WTC11 (cell line): ENCODE results near the gene TCF21.

ENCODE experiments used
- JUN ChIP-seq: sonication (generic); formaldehyde crosslinking; IDR thresholded peaks from 2 replicates; pipeline ENCODE4 v1.8.0; 2023; ENCODE audit warnings: mild to moderate bottlenecking, missing genetic modification reagents
- KAT7 ChIP-seq: sonication (generic); formaldehyde crosslinking; IDR thresholded peaks from 2 replicates; pipeline ENCODE4 v1.8.1; 2023; ENCODE audit warnings: missing genetic modification reagents, mild to moderate bottlenecking, borderline replicate concordance
- NFATC4 ChIP-seq: fragments of 250-450 bp; sonication (Bioruptor Pico); IDR thresholded peaks from 2 replicates; pipeline ENCODE4 v1.9.0; 2021; ENCODE audit warnings: mild to moderate bottlenecking
- ZNF121 ChIP-seq: sonication (generic); formaldehyde crosslinking; IDR thresholded peaks from 2 replicates; pipeline ENCODE4 v1.8.0; 2023; ENCODE audit warnings: missing genetic modification reagents
- TF ChIP-seq, protein P1 (sequence below): sonication (generic); formaldehyde crosslinking; IDR thresholded peaks from 2 replicates; pipeline ENCODE4 v1.8.0; 2022; ENCODE audit warnings: mild to moderate bottlenecking, missing genetic modification reagents
- TF ChIP-seq, protein P2 (sequence below): fragments of 200-600 bp; IDR thresholded peaks from 2 replicates; pipeline ENCODE4 v1.8.0; 2022; ENCODE audit warnings: antibody characterized with exemption
- TF ChIP-seq, protein P3 (sequence below): sonication (generic); formaldehyde crosslinking; IDR thresholded peaks from 2 replicates; pipeline ENCODE4 v1.8.0; 2022; ENCODE audit warnings: missing genetic modification reagents
- TF ChIP-seq, protein P4 (sequence below): sonication (generic); formaldehyde crosslinking; IDR thresholded peaks from 2 replicates; pipeline ENCODE4 v1.8.1; 2023; ENCODE audit warnings: mild to moderate bottlenecking, missing genetic modification reagents, moderate library complexity
- TF ChIP-seq, protein P5 (sequence below): sonication (generic); formaldehyde crosslinking; IDR thresholded peaks from 2 replicates; pipeline ENCODE4 v1.8.1; 2022; ENCODE audit warnings: low read depth, mild to moderate bottlenecking, moderate library complexity, missing genetic modification reagents, borderline replicate concordance

DNA sequence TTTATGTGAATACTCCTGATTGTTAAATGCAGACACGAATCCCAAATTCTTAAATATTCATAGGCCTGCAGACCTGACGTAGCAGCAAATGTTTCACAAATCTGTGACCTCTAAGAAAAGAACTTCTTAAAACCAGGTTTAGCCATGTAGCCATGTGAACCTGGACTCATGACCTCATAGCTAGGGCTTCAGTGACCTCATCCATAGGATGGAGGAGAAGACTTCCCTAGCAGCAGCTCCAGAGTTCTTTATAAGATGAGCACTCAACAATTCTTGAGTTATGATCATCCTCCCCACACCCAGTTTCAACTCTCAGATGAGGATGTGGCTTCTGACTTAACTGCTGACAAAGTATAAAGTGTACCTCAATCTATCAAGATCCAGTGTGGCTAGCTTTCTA is 45.8 kb upstream of the TCF21 start:
- no peak for TF ChIP-seq KAT7 (CRISPR knock-in tag)
- TF ChIP-seq, protein P1, sequence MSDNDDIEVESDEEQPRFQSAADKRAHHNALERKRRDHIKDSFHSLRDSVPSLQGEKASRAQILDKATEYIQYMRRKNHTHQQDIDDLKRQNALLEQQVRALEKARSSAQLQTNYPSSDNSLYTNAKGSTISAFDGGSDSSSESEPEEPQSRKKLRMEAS, result no peak
- TF ChIP-seq JUN (CRISPR knock-in tag), result no peak
- TF ChIP-seq, protein P2, sequence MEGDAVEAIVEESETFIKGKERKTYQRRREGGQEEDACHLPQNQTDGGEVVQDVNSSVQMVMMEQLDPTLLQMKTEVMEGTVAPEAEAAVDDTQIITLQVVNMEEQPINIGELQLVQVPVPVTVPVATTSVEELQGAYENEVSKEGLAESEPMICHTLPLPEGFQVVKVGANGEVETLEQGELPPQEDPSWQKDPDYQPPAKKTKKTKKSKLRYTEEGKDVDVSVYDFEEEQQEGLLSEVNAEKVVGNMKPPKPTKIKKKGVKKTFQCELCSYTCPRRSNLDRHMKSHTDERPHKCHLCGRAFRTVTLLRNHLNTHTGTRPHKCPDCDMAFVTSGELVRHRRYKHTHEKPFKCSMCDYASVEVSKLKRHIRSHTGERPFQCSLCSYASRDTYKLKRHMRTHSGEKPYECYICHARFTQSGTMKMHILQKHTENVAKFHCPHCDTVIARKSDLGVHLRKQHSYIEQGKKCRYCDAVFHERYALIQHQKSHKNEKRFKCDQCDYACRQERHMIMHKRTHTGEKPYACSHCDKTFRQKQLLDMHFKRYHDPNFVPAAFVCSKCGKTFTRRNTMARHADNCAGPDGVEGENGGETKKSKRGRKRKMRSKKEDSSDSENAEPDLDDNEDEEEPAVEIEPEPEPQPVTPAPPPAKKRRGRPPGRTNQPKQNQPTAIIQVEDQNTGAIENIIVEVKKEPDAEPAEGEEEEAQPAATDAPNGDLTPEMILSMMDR, result no peak
- TF ChIP-seq ZNF121 (CRISPR knock-in tag), result no peak
- TF ChIP-seq NFATC4, result no peak
- TF ChIP-seq, protein P3, sequence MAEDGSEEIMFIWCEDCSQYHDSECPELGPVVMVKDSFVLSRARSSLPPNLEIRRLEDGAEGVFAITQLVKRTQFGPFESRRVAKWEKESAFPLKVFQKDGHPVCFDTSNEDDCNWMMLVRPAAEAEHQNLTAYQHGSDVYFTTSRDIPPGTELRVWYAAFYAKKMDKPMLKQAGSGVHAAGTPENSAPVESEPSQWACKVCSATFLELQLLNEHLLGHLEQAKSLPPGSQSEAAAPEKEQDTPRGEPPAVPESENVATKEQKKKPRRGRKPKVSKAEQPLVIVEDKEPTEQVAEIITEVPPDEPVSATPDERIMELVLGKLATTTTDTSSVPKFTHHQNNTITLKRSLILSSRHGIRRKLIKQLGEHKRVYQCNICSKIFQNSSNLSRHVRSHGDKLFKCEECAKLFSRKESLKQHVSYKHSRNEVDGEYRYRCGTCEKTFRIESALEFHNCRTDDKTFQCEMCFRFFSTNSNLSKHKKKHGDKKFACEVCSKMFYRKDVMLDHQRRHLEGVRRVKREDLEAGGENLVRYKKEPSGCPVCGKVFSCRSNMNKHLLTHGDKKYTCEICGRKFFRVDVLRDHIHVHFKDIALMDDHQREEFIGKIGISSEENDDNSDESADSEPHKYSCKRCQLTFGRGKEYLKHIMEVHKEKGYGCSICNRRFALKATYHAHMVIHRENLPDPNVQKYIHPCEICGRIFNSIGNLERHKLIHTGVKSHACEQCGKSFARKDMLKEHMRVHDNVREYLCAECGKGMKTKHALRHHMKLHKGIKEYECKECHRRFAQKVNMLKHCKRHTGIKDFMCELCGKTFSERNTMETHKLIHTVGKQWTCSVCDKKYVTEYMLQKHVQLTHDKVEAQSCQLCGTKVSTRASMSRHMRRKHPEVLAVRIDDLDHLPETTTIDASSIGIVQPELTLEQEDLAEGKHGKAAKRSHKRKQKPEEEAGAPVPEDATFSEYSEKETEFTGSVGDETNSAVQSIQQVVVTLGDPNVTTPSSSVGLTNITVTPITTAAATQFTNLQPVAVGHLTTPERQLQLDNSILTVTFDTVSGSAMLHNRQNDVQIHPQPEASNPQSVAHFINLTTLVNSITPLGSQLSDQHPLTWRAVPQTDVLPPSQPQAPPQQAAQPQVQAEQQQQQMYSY, result no peak
- TF ChIP-seq, protein P4, sequence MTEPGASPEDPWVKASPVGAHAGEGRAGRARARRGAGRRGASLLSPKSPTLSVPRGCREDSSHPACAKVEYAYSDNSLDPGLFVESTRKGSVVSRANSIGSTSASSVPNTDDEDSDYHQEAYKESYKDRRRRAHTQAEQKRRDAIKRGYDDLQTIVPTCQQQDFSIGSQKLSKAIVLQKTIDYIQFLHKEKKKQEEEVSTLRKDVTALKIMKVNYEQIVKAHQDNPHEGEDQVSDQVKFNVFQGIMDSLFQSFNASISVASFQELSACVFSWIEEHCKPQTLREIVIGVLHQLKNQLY (CRISPR knock-in tag), result no peak
- TF ChIP-seq, protein P5, sequence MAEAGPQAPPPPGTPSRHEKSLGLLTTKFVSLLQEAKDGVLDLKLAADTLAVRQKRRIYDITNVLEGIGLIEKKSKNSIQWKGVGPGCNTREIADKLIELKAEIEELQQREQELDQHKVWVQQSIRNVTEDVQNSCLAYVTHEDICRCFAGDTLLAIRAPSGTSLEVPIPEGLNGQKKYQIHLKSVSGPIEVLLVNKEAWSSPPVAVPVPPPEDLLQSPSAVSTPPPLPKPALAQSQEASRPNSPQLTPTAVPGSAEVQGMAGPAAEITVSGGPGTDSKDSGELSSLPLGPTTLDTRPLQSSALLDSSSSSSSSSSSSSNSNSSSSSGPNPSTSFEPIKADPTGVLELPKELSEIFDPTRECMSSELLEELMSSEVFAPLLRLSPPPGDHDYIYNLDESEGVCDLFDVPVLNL (CRISPR knock-in tag), result no peak
